ENCODE results near the gene HSPA4. TPM values are rescaled to one million over a fixed set of nuclear protein-coding genes. Genes with fewer than 3 reads are reported as not detected.

The HSPA4 gene
- total and polyA plus RNA-seq, 2 of the 13 experiments (the other 11 are each of a cell fraction or from before 2014, with no cell fraction given), result 36.6 to 231 TPM

GRCh38 chr5:133051542-133052316 lies at the start of gene HSPA4 (continued):
- TF ChIP-seq, protein P1, sequence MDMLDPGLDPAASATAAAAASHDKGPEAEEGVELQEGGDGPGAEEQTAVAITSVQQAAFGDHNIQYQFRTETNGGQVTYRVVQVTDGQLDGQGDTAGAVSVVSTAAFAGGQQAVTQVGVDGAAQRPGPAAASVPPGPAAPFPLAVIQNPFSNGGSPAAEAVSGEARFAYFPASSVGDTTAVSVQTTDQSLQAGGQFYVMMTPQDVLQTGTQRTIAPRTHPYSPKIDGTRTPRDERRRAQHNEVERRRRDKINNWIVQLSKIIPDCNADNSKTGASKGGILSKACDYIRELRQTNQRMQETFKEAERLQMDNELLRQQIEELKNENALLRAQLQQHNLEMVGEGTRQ (IDR thresholded peaks at IDR 0.05; ENCODE audit: low read depth, low read length), result no peak
- TF ChIP-seq, protein P1 (CRISPR knock-in tag; IDR thresholded peaks at IDR 0.05; ENCODE audit: borderline replicate concordance), result no peak
- TF ChIP-seq ZNF629 (CRISPR knock-in tag; conservative IDR thresholded peaks at IDR 0.05) (no peak), ZSCAN30 (CRISPR knock-in tag; IDR thresholded peaks at IDR 0.05) (no peak), NCOA2 (CRISPR knock-in tag; IDR thresholded peaks at IDR 0.05) (0 out of 2 replicates have a peak, but pooled peaks have one; percentile 56), ZNF546 (CRISPR knock-in tag; conservative IDR thresholded peaks at IDR 0.05) (no peak; the same call in 1 of the 2 replicates), RNF2 (conservative IDR thresholded peaks at IDR 0.05; ENCODE audit: low read depth) (0 out of 2 replicates have a peak, but pooled peaks have one; percentile 31), AGO2 (optimal IDR thresholded peaks at IDR 0.05; ENCODE audit: low read depth, low read length) (no peak), ZKSCAN8 (CRISPR knock-in tag; IDR thresholded peaks at IDR 0.05; ENCODE audit: borderline replicate concordance) (no peak; the same call in 1 of the 2 replicates), GTF3A (CRISPR knock-in tag; conservative IDR thresholded peaks at IDR 0.05) (no peak), NR0B2 (CRISPR knock-in tag; IDR thresholded peaks at IDR 0.05) (no peak), CC2D1A (CRISPR knock-in tag; IDR thresholded peaks at IDR 0.05) (no peak), SP5 (CRISPR knock-in tag; IDR thresholded peaks at IDR 0.05; ENCODE audit: borderline replicate concordance, low read depth) (peak; percentile 55; the same call in 1 of the 2 replicates), THAP7 (CRISPR knock-in tag; IDR thresholded peaks at IDR 0.05) (no peak), ZBTB7B (CRISPR knock-in tag; IDR thresholded peaks at IDR 0.05) (no peak), ZNF496 (CRISPR knock-in tag; IDR thresholded peaks at IDR 0.05; ENCODE audit: insufficient replicate concordance) (no peak), ZNF710 (CRISPR knock-in tag; IDR thresholded peaks at IDR 0.05; ENCODE audit: borderline replicate concordance) (peak; percentile 67; the same call in 1 of the 2 replicates)
- TF ChIP-seq, protein P2, sequence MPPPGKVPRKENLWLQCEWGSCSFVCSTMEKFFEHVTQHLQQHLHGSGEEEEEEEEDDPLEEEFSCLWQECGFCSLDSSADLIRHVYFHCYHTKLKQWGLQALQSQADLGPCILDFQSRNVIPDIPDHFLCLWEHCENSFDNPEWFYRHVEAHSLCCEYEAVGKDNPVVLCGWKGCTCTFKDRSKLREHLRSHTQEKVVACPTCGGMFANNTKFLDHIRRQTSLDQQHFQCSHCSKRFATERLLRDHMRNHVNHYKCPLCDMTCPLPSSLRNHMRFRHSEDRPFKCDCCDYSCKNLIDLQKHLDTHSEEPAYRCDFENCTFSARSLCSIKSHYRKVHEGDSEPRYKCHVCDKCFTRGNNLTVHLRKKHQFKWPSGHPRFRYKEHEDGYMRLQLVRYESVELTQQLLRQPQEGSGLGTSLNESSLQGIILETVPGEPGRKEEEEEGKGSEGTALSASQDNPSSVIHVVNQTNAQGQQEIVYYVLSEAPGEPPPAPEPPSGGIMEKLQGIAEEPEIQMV (CRISPR knock-in tag; IDR thresholded peaks at IDR 0.05; ENCODE audit: low read depth), result peak; percentile 66; the same call in 1 of the 2 replicates
- TF ChIP-seq, protein P3, sequence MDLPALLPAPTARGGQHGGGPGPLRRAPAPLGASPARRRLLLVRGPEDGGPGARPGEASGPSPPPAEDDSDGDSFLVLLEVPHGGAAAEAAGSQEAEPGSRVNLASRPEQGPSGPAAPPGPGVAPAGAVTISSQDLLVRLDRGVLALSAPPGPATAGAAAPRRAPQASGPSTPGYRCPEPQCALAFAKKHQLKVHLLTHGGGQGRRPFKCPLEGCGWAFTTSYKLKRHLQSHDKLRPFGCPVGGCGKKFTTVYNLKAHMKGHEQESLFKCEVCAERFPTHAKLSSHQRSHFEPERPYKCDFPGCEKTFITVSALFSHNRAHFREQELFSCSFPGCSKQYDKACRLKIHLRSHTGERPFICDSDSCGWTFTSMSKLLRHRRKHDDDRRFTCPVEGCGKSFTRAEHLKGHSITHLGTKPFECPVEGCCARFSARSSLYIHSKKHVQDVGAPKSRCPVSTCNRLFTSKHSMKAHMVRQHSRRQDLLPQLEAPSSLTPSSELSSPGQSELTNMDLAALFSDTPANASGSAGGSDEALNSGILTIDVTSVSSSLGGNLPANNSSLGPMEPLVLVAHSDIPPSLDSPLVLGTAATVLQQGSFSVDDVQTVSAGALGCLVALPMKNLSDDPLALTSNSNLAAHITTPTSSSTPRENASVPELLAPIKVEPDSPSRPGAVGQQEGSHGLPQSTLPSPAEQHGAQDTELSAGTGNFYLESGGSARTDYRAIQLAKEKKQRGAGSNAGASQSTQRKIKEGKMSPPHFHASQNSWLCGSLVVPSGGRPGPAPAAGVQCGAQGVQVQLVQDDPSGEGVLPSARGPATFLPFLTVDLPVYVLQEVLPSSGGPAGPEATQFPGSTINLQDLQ (CRISPR knock-in tag; IDR thresholded peaks at IDR 0.05), result peak; percentile 4; the same call in 1 of the 2 replicates
